SH-SY5Y (cell line): ENCODE results near the gene ITGA1.

ENCODE experiments used
- GATA2 ChIP-seq: IDR thresholded peaks from 2 replicates; pipeline ENCODE4 v1.6.1; 2011; ENCODE audit warnings: mild to moderate bottlenecking, low read depth, low read length
- GATA3 ChIP-seq: IDR thresholded peaks from 2 replicates; pipeline ENCODE4 v1.6.1; 2011; ENCODE audit warnings: low read depth, mild to moderate bottlenecking, low read length, moderate library complexity

GRCh38 chr5:52846182-52846842, 58.6 kb downstream of the ITGA1 start:
- TF ChIP-seq GATA3 (no peak), GATA2 (no peak)
